ENCODE measurements around the gene THAP3. TPM values are rescaled to one million over a fixed set of nuclear protein-coding genes. Genes with fewer than 3 reads are reported as not detected.

Gene THAP3
- total and polyA plus RNA-seq, 2 of the 8 experiments (the other 6 are each of a cell fraction or from before 2014, with no cell fraction given), result 8.2 to 15.3 TPM

- TF ChIP-seq SIN3A (conservative IDR thresholded peaks at IDR 0.05 in 1 of 2, IDR thresholded peaks at IDR 0.05 in 1 of 2; ENCODE audit: low read depth in 1 of 2, low read length in 2 of 2) (no peak), ZNF274 (IDR thresholded peaks at IDR 0.05; ENCODE audit: borderline replicate concordance, extremely low read depth, low read length) (no peak), RFX5 (IDR thresholded peaks at IDR 0.05; ENCODE audit: borderline replicate concordance, low read depth, low read length) (no peak), TAF7 (optimal IDR thresholded peaks at IDR 0.05; ENCODE audit: borderline replicate concordance, low read depth, low read length) (no peak), HDAC2 (IDR thresholded peaks at IDR 0.05; ENCODE audit: borderline replicate concordance in 1 of 2, low read depth in 2 of 2, low read length in 2 of 2) (no peak)
Observed at GRCh38 chr1:6667139-6667538, 42.5 kb downstream of the THAP3 start (continued).

All from H1 (cell line).